GM19193 (cell line): ENCODE results near the gene PDGFRA.

Experiments used
- POLR2A ChIP-seq: IDR thresholded peaks from 4 replicates; pipeline ENCODE4 v1.6.1; 2011; ENCODE audit not compliant: insufficient read depth, insufficient read length; ENCODE audit errors: extremely low read depth

Gene PDGFRA

GRCh38 chr4:54228961-54229501 lies at the start of gene PDGFRA:
PDGFRA (plus strand) TSS chr4:54229293; CDS start chr4:54258769, 29,476 bp downstream.
- no peak for TF ChIP-seq POLR2A

GRCh38 chr4:54184581-54184980 lies 44.5 kb upstream of the PDGFRA start:
- TF ChIP-seq POLR2A, result no peak

GRCh38 chr4:54185044-54185780 lies 43.9 kb upstream of the PDGFRA start:
- no peak for TF ChIP-seq POLR2A

GRCh38 chr4:54185866-54186265 lies 43.2 kb upstream of the PDGFRA start:
- TF ChIP-seq POLR2A, result no peak

- no peak for TF ChIP-seq POLR2A
Observed at GRCh38 chr4:54186371-54186770, 42.7 kb upstream of the PDGFRA start.

GRCh38 chr4:54187148-54187547 lies 41.9 kb upstream of the PDGFRA start:
- no peak for TF ChIP-seq POLR2A

- no peak for TF ChIP-seq POLR2A
Observed at GRCh38 chr4:54189140-54189539, 40.0 kb upstream of the PDGFRA start.

GRCh38 chr4:54192811-54193210 lies 36.3 kb upstream of the PDGFRA start:
- no peak for TF ChIP-seq POLR2A

GRCh38 chr4:54197926-54198325 lies 31.2 kb upstream of the PDGFRA start:
- TF ChIP-seq POLR2A, result no peak

GRCh38 chr4:54199919-54200318 lies 29.2 kb upstream of the PDGFRA start:
- no peak for TF ChIP-seq POLR2A

GRCh38 chr4:54209617-54210016 lies 19.5 kb upstream of the PDGFRA start:
- no peak for TF ChIP-seq POLR2A

GRCh38 chr4:54213001-54213400 lies 16.1 kb upstream of the PDGFRA start:
- no peak for TF ChIP-seq POLR2A

- no peak for TF ChIP-seq POLR2A
Observed at GRCh38 chr4:54213761-54214160, 15.3 kb upstream of the PDGFRA start.

GRCh38 chr4:54215379-54216077 lies 13.6 kb upstream of the PDGFRA start:
- no peak for TF ChIP-seq POLR2A

- no peak for TF ChIP-seq POLR2A
Observed at GRCh38 chr4:54217642-54218495, 11.2 kb upstream of the PDGFRA start.
